Left lung (tissue), 10 donors: ENCODE data around the gene OPA3. TPM values are rescaled to one million over a fixed set of nuclear protein-coding genes. Genes with fewer than 3 reads are reported as not detected.

Experiments used
- ATAC-seq: fragments of 200-7000 bp; cut with Tn5 transposase; one replicate; pipeline ENCODE4 v1.9.1; 2020; ENCODE audit warnings: moderate library complexity
- DNase-seq, 4 donors: peaks; one replicate each; pipeline ENCODE4 v3.0.0-alpha.2; 2013 to 2020
- H3K27ac ChIP-seq, 2 donors: fragments of 200-600 bp; sonication (generic) in 1 of 2; one replicate each; pipeline versions ENCODE4 v1.5.0 to v1.8.0; 2020 to 2021
- H3K27me3 ChIP-seq, 2 donors: fragments of 200-600 bp; sonication (generic) in 1 of 2; one replicate each; pipeline versions ENCODE4 v1.5.0 to v1.8.0; 2020 to 2021
- H3K36me3 ChIP-seq, 2 donors: fragments of 200-600 bp; sonication (generic) in 1 of 2; one replicate each; pipeline versions ENCODE4 v1.5.0 to v1.8.0; 2020 to 2021
- H3K4me1 ChIP-seq, 2 donors: fragments of 200-600 bp; one replicate each; pipeline ENCODE4 v1.8.0; 2021
- H3K4me3 ChIP-seq, 2 donors: fragments of 200-600 bp; sonication (generic) in 1 of 2; one replicate each; pipeline versions ENCODE4 v1.5.0 to v1.8.0; 2020 to 2021; ENCODE audit warnings: mild to moderate bottlenecking in 1 of 2
- H3K9me3 ChIP-seq, 2 donors: fragments of 200-600 bp; sonication (generic) in 1 of 2; one replicate each; pipeline versions ENCODE4 v1.5.0 to v1.8.0; 2020 to 2021
- CTCF ChIP-seq, 2 donors: fragments of 200-600 bp; sonication (generic) in 1 of 2; IDR thresholded peaks; one replicate each; pipeline versions ENCODE4 v1.5.0 to v1.8.0; 2021; ENCODE audit warnings: antibody characterized with exemption in 2 of 2
- intact Hi-C, 2 donors: fragments of 100-400 bp; cut with DNase I; formaldehyde crosslinking; loops; one replicate each; pipeline versions ENCODE4 v1.11.2 to v1.14.2; 2022
- polyA plus RNA-seq, 6 donors: library from polyadenylated mRNA; unstranded; fragments of 120-200 nt; gene quantifications; one replicate each; pipeline ENCODE4 v1.2.1, GENCODE V29; 2013; ENCODE audit not compliant: insufficient read length in 6 of 6
- total RNA-seq, 2 donors: library from RNA; stranded (reverse); fragmentation: NEBNext Ultra II Directional; extraction: Animal tissue kit (Norgen Biotek cat#: 25700); gene quantifications; one replicate each; pipeline ENCODE4 v1.2.1, GENCODE V29; 2021
- donor health status: DM: no; HTN: yes; CAD: no.
- donor health status: DM: no; HTN: no; CAD: no.

The OPA3 gene
- total and polyA plus RNA-seq, 8 donors, result 4.8 to 17.9 (median 7.2) TPM

- TF ChIP-seq CTCF (IDR thresholded peaks at IDR 0.05), result no peak
- intact Hi-C loops, result no loop called here
- no peak for ATAC-seq
Measured at GRCh38 chr19:45503909-45504308, 80.7 kb downstream of the OPA3 start.

GRCh38 chr19:45502111-45502510 lies 82.5 kb downstream of the OPA3 start:
- DNase-seq (no peak), ATAC-seq (no peak)
- H3K4me3 ChIP-seq, result no peak overlapping the region
- H3K9me3 ChIP-seq, result no peaks in the 10 kb centered on the region
- no peaks in the 10 kb centered on the region for H3K36me3 ChIP-seq
- intact Hi-C loops, result no loop called here
- peaks cover 20 to 37% of the 10 kb centered on the region in 2 donors for H3K27me3 ChIP-seq
- peaks cover 17 to 86% of the 10 kb centered on the region in 2 donors for H3K4me1 ChIP-seq
- peak overlapping the region in 1 of 2 donors; percentile 86 for H3K27ac ChIP-seq
- TF ChIP-seq CTCF (IDR thresholded peaks at IDR 0.05), result no peak

More at GRCh38 chr19:45503909-45504308, 80.7 kb downstream of the OPA3 start:
- H3K27ac ChIP-seq, result no peak overlapping the region
- no peaks in the 10 kb centered on the region for H3K9me3 ChIP-seq
- H3K36me3 ChIP-seq, result no peaks in the 10 kb centered on the region
- H3K27me3 ChIP-seq, result peaks cover 8 to 23% of the 10 kb centered on the region in 2 donors
- no peak for DNase-seq
- H3K4me3 ChIP-seq, result no peak overlapping the region
- H3K4me1 ChIP-seq, result peaks cover 5 to 68% of the 10 kb centered on the region in 2 donors

- Histone ChIP-seq H3K27ac (peak overlapping the region in 1 of 2 donors; percentile 86), H3K4me1 (peaks cover 17 to 88% of the 10 kb centered on the region in 2 donors), H3K27me3 (peaks cover 20 to 37% of the 10 kb centered on the region in 2 donors), H3K9me3 (no peaks in the 10 kb centered on the region), H3K4me3 (no peak overlapping the region), H3K36me3 (no peaks in the 10 kb centered on the region)
- TF ChIP-seq CTCF (IDR thresholded peaks at IDR 0.05), result no peak
- intact Hi-C loops, result no loop called here
- DNase-seq (no peak), ATAC-seq (no peak)
Measured at GRCh38 chr19:45501730-45502014, 82.9 kb downstream of the OPA3 start.

GRCh38 chr19:45500918-45501729 lies 83.5 kb downstream of the OPA3 start:
- Histone ChIP-seq H3K27ac (peak overlapping the region in 1 of 2 donors; percentile 86), H3K9me3 (no peaks in the 10 kb centered on the region), H3K27me3 (peaks cover 20 to 42% of the 10 kb centered on the region in 2 donors), H3K36me3 (no peaks in the 10 kb centered on the region), H3K4me1 (peaks cover 17 to 91% of the 10 kb centered on the region in 2 donors), H3K4me3 (no peak overlapping the region)
- intact Hi-C loops, result no loop called here
- ATAC-seq (no peak), DNase-seq (no peak)
- no peak for TF ChIP-seq CTCF (IDR thresholded peaks at IDR 0.05)

- no peaks in the 10 kb centered on the region for H3K9me3 ChIP-seq
- H3K4me3 ChIP-seq, result peak overlapping the region in 1 of 2 donors; percentile 28
- DNase-seq (peak in 1 of 4 donors; percentile 91), ATAC-seq (peak; percentile 3)
- H3K27me3 ChIP-seq, result peaks cover 20 to 59% of the 10 kb centered on the region in 2 donors
- intact Hi-C loops, result no loop called here
- TF ChIP-seq CTCF (IDR thresholded peaks at IDR 0.05), result no peak
- no peaks in the 10 kb centered on the region for H3K36me3 ChIP-seq
- H3K27ac ChIP-seq, result no peak overlapping the region
- H3K4me1 ChIP-seq, result peaks cover 17 to 80% of the 10 kb centered on the region in 2 donors
Measured at GRCh38 chr19:45499196-45500180, 85.1 kb downstream of the OPA3 start.
